Measurements from ENCODE around the gene IL12RB1. TPM values are rescaled to one million over a fixed set of nuclear protein-coding genes. Genes with fewer than 3 reads are reported as not detected.

The IL12RB1 gene
- total and polyA plus RNA-seq, 8 donors = 0.33 to 5.4 (median 0.55) TPM

DNA sequence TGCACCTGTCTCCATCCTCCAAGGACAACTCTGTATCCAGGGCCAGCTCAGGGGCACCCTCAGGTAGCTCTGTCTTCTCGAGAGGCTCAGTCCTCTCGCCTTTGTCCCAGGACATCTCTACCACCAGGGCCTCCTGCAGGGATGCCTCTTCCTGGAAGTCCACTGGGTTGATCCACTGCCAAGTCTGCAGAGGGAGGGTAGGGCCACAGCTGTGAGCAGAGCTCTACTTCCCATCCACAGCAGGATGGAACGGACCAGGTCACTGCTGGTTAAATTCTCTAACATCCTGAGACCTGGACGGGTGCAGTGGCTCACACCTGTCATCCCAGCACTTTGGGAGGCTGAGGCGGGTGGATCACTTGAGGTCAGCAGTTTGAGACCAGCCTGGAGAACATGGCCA, 26.8 kb downstream of the IL12RB1 start:
- Histone ChIP-seq H3K27ac (no peak overlapping the region), H3K27me3 (peaks cover 0 to 5% of the 10 kb centered on the region in 2 donors), H3K9me3 (no peaks in the 10 kb centered on the region), H3K4me3 (no peak overlapping the region), H3K36me3 (no peaks in the 10 kb centered on the region), H3K4me1 (peaks cover 11 to 20% of the 10 kb centered on the region in 2 donors)
- DNase-seq (no peak), ATAC-seq (no peak)
- intact Hi-C loops (cut with DNase I) = loop anchor here (2.0 to 10.0 kb wide), 3 partner anchors 53 to 115 kb away; partner anchors contain the start of gene ARRDC2 (in 1 of the 2)
- TF ChIP-seq, protein P1, sequence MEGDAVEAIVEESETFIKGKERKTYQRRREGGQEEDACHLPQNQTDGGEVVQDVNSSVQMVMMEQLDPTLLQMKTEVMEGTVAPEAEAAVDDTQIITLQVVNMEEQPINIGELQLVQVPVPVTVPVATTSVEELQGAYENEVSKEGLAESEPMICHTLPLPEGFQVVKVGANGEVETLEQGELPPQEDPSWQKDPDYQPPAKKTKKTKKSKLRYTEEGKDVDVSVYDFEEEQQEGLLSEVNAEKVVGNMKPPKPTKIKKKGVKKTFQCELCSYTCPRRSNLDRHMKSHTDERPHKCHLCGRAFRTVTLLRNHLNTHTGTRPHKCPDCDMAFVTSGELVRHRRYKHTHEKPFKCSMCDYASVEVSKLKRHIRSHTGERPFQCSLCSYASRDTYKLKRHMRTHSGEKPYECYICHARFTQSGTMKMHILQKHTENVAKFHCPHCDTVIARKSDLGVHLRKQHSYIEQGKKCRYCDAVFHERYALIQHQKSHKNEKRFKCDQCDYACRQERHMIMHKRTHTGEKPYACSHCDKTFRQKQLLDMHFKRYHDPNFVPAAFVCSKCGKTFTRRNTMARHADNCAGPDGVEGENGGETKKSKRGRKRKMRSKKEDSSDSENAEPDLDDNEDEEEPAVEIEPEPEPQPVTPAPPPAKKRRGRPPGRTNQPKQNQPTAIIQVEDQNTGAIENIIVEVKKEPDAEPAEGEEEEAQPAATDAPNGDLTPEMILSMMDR (IDR thresholded peaks at IDR 0.05) = no peak

DNA sequence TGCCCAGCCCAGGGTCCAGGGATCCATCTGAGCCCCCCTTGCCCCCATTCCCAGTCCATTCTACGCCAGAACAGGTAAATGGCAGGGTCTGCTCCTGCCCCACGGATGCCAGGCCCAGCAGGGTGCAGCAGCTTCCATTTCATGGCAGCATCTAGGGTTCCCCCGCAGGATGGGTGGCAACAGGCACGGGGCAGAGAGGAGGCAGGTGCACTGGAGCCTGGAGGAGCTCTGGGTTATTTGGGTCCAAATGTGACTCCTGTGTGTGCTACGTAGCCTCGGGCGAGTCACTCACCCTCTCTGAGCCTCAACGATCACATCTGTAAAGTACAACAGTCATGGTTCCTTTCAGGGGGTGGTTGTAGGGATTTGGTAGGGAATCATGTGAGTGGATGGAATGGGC, 27.4 kb downstream of the IL12RB1 start:
- Histone ChIP-seq H3K27me3 (peaks cover 0 to 5% of the 10 kb centered on the region in 2 donors), H3K36me3 (no peaks in the 10 kb centered on the region), H3K4me3 (no peak overlapping the region), H3K27ac (no peak overlapping the region), H3K4me1 (peaks cover 11 to 20% of the 10 kb centered on the region in 2 donors), H3K9me3 (no peaks in the 10 kb centered on the region)
- TF ChIP-seq, protein P1 (IDR thresholded peaks at IDR 0.05) = no peak
- DNase-seq (no peak), ATAC-seq (no peak)
- intact Hi-C loops (cut with DNase I) = loop anchor here (2.0 to 10.0 kb wide), 3 partner anchors 52 to 114 kb away; partner anchors contain the start of gene ARRDC2 (in 1 of the 2)

DNA sequence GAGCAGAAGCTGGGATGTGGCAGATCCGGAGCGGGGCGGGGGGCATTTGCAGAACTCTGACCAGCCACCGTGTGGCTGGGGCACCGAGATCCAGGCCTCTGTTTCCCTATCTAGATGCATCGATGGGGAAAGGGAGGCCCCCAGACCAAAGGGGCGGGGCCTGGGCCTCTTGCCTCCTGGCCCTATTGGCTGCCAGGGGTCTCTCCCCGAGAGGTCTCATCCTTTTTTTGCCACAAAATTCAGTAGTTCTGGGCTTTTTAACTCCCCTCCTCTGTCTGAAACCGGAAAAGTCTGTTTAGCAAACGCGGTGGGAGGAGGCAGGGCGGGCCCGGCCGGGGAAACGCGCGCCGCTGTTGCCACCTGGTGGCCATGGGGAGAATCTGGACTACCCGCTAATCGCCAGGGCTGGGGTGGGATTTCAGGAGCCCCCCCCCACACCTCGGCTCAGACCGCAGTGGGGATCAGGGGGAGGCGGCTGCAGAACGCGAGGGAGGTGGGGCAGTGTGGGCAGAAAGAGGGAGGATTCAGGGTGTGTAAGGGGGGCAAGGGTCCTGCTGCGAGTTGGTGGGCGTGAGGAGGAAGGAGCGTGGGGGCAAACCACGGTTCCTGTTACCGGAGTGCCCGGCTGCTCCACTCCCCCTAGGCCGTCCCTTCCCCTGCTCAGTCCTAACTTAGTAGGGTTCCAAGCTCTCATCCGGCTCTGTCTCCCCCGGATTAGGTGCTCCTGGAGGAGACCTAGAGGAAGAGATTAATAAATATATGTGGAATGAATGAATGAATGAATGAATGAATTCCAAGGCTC, 28.3 kb downstream of the IL12RB1 start:
- Histone ChIP-seq H3K27me3 (no peaks in the 10 kb centered on the region), H3K27ac (peak overlapping the region; percentile 75 to 79), H3K9me3 (no peaks in the 10 kb centered on the region), H3K4me1 (peaks cover 11 to 20% of the 10 kb centered on the region in 2 donors), H3K36me3 (no peaks in the 10 kb centered on the region), H3K4me3 (peak overlapping the region in 1 of 2 donors; percentile 34)
- TF ChIP-seq, protein P1 (IDR thresholded peaks at IDR 0.05) = peak; percentile 89 to 94
- ATAC-seq = peak; percentile 97
- DNase-seq = peak; percentile 82 to 96 (median 86)
- intact Hi-C loops (cut with DNase I) = loop anchor here (2.0 to 10.0 kb wide), 3 partner anchors 51 to 114 kb away; partner anchors contain the start of gene ARRDC2 (in 1 of the 2)

DNA sequence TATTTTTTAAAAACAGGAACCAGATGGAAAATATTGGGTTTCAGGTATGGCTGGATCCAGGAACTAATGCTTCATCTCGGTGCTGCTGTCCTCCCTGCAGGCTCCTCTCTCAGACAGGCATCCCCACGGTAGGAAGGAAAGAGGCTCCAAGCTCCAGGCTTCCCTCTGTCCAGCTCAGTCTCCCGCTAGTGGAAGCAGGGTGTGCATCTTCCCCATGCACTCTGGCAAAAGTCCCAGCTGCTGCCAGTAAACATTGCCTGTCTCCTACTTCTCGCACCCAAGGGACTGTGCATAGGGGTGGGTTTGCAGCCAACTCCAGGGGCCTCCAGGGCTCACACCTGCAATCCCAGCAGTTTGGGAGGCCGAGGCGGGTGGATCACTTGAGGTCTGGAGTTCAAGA, 29.2 kb downstream of the IL12RB1 start:
- DNase-seq (no peak), ATAC-seq (peak; percentile 35)
- peaks cover 11 to 20% of the 10 kb centered on the region in 2 donors for H3K4me1 ChIP-seq
- TF ChIP-seq, protein P1 (IDR thresholded peaks at IDR 0.05) = no peak
- no peaks in the 10 kb centered on the region for H3K36me3 ChIP-seq
- intact Hi-C loops (cut with DNase I) = loop anchor here (5.0 to 10.0 kb wide), 2 partner anchors 50 to 113 kb away; partner anchors contain the start of gene ARRDC2 (in 1 of the 2)
- H3K9me3 ChIP-seq = no peaks in the 10 kb centered on the region
- H3K27ac ChIP-seq = peak overlapping the region; percentile 75 to 79
- H3K4me3 ChIP-seq = peak overlapping the region in 1 of 2 donors; percentile 34
- peaks cover 0 to 3% of the 10 kb centered on the region in 2 donors for H3K27me3 ChIP-seq

DNA sequence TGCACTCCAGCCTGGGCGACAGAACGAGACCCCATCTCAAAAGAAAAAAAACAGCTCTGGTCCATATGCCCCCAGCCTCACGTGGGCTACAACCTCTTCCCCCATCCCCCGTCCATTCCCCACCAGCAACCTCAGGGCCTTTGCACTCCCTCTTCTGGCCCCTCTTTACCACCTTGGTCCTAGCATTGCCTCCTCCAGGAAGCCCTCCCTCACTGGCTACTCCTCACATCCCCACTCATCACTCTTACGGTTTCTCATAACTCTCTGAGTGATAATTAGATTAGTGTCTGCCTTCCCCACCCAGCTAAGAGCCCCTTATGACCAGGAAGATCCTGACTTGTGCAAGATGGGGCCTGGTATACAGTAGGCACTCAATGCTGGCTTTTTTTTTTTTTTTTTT, 30.8 kb downstream of the IL12RB1 start:
- Histone ChIP-seq H3K27me3 (peaks cover 0 to 19% of the 10 kb centered on the region in 2 donors), H3K4me1 (peaks cover 11 to 28% of the 10 kb centered on the region in 2 donors), H3K4me3 (no peak overlapping the region), H3K9me3 (no peaks in the 10 kb centered on the region), H3K36me3 (no peaks in the 10 kb centered on the region), H3K27ac (no peak overlapping the region)
- ATAC-seq (no peak), DNase-seq (no peak)
- TF ChIP-seq, protein P1 (IDR thresholded peaks at IDR 0.05) = no peak
- intact Hi-C loops (cut with DNase I) = loop anchor here (5.0 to 10.0 kb wide), 2 partner anchors 49 to 111 kb away; partner anchors contain the start of gene ARRDC2 (in 1 of the 2)

All from left lung (tissue), 10 donors.